AG04450 (cell line): ENCODE measurements around the gene FNBP1. TPM values are rescaled to one million over a fixed set of nuclear protein-coding genes. Genes with fewer than 3 reads are reported as not detected.

ENCODE experiments used
- CTCF ChIA-PET: fragments of 300-600, 350-600 bp; formaldehyde crosslinking; extraction: SDS; loops from one replicate; lab custom pipeline; 2022; ENCODE audit warnings: antibody characterized with exemption, inconsistent platforms; lab: Charles Lee
- POLR2A ChIA-PET: fragments of 350-600 bp; formaldehyde crosslinking; extraction: SDS; loops from one replicate; lab custom pipeline; 2021; ENCODE audit warnings: antibody characterized with exemption, inconsistent platforms; lab: Yijun Ruan, JAX
- DNase-seq: peaks from one replicate; pipeline ENCODE4 v3.0.0-alpha.2; 2011; ENCODE audit warnings: low read depth, low spot score
- H3K27ac ChIP-seq: one replicate; pipeline ENCODE4 v1.5.1; 2012; ENCODE audit warnings: low read depth, low read length, control low read depth
- H3K27me3 ChIP-seq: one replicate; pipeline ENCODE4 v1.6.0; 2012; ENCODE audit warnings: low read length; ENCODE audit not compliant: control insufficient read depth, insufficient read depth
- H3K4me3 ChIP-seq: 2 replicates; pipeline ENCODE4 v1.5.1; 2011; ENCODE audit warnings: mild to moderate bottlenecking, low read depth, low read length, control low read depth
- H3K9me3 ChIP-seq: 2 replicates; pipeline ENCODE4 v1.5.1; 2012; ENCODE audit warnings: low read length; ENCODE audit not compliant: control insufficient read depth, insufficient read depth
- CTCF ChIP-seq: IDR thresholded peaks from 2 replicates; pipeline ENCODE4 v1.5.1; 2011; ENCODE audit warnings: low read depth, low read length, control low read depth, inconsistent platforms
- polyA plus RNA-seq: library from polyadenylated mRNA; depleted of rRNA; stranded (reverse); fragments of >200 nt; gene quantifications from 2 replicates; pipeline ENCODE4 v1.2.3, GENCODE V29; 2011

Gene FNBP1
- polyA plus RNA-seq, 1 experiment = 22.3 TPM

- TF ChIP-seq CTCF = no peak
- no peaks in the 10 kb centered on the region for H3K27me3 ChIP-seq
- no peaks in the 10 kb centered on the region for H3K9me3 ChIP-seq
- CTCF ChIA-PET = no interaction called here
- H3K4me3 ChIP-seq = no peak overlapping the region
- POLR2A ChIA-PET = no interaction called here
- no peak overlapping the region for H3K27ac ChIP-seq
- DNase-seq = no peak
Measured at GRCh38 chr9:129852579-129852978, 190.4 kb downstream of the FNBP1 start.

- CTCF ChIA-PET = no interaction called here
- TF ChIP-seq CTCF = no peak
Measured at GRCh38 chr9:129851821-129852220, 191.2 kb downstream of the FNBP1 start.

GRCh38 chr9:129850821-129851550 lies 192.0 kb downstream of the FNBP1 start:
- Histone ChIP-seq H3K4me3 (no peak overlapping the region), H3K9me3 (no peaks in the 10 kb centered on the region), H3K27ac (no peak overlapping the region), H3K27me3 (no peaks in the 10 kb centered on the region)
- TF ChIP-seq CTCF = no peak
- ChIA-PET POLR2A (interaction anchor here (0.6 kb wide), 1 partner anchor 25 kb away, joined by 6 read pairs; no protein-coding TSS in a partner anchor), CTCF (no interaction called here)
- no peak for DNase-seq

More at GRCh38 chr9:129851821-129852220, 191.2 kb downstream of the FNBP1 start:
- Histone ChIP-seq H3K27me3 (no peaks in the 10 kb centered on the region), H3K27ac (no peak overlapping the region), H3K4me3 (no peak overlapping the region), H3K9me3 (no peaks in the 10 kb centered on the region)
- POLR2A ChIA-PET = no interaction called here
- DNase-seq = no peak

GRCh38 chr9:129849901-129850300 lies 193.1 kb downstream of the FNBP1 start:
- CTCF ChIA-PET = no interaction called here
- POLR2A ChIA-PET = no interaction called here
- Histone ChIP-seq H3K27me3 (no peaks in the 10 kb centered on the region), H3K27ac (no peak overlapping the region), H3K4me3 (no peak overlapping the region), H3K9me3 (no peaks in the 10 kb centered on the region)
- no peak for TF ChIP-seq CTCF
- no peak for DNase-seq

- Histone ChIP-seq H3K9me3 (no peaks in the 10 kb centered on the region), H3K27me3 (no peaks in the 10 kb centered on the region), H3K27ac (no peak overlapping the region), H3K4me3 (no peak overlapping the region)
- no peak for DNase-seq
- CTCF ChIA-PET = no interaction called here
- no peak for TF ChIP-seq CTCF
- POLR2A ChIA-PET = interaction anchor here (0.8 kb wide), 1 partner anchor 87 kb away, joined by 5 read pairs; no protein-coding TSS in a partner anchor
Measured at GRCh38 chr9:129848712-129849441, 194.1 kb downstream of the FNBP1 start.
